Karpas-422 (cell line): ENCODE results near the gene RSPO1. TPM values are rescaled to one million over a fixed set of nuclear protein-coding genes. Genes with fewer than 3 reads are reported as not detected.
A peak's percentile ranks its signal among the peaks of the same experiment; 100 is the strongest.
"Not testable (repeated sequence)": the region's sequence is repeated elsewhere in the genome, so short reads cannot be mapped to it uniquely, and the experiment has no call there.

Source experiments
- DNase-seq: peaks from one replicate; pipeline ENCODE4 v3.0.0-alpha.2; 2015
- H2AFZ ChIP-seq: fragments of 200-600 bp; sonication (generic); 2 replicates; pipeline ENCODE4 v1.6.1; 2014; ENCODE audit warnings: antibody characterized with exemption, low read length, mixed read lengths
- H3K27ac ChIP-seq: fragments of 200-600 bp; sonication (generic); 2 replicates; pipeline ENCODE4 v1.5.1; 2014; ENCODE audit warnings: mild to moderate bottlenecking, low read length, moderate library complexity
- H3K27me3 ChIP-seq: fragments of 200-600 bp; sonication (generic); 2 replicates; pipeline ENCODE4 v1.6.1; 2014; ENCODE audit warnings: low read length, mixed read lengths
- H3K36me3 ChIP-seq: fragments of 200-600 bp; sonication (generic); 2 replicates; pipeline ENCODE4 v1.6.1; 2014; ENCODE audit warnings: low read length, mixed read lengths; ENCODE audit not compliant: insufficient read depth
- H3K4me1 ChIP-seq: fragments of 200-600 bp; sonication (generic); 2 replicates; pipeline ENCODE4 v1.6.1; 2014; ENCODE audit warnings: mild to moderate bottlenecking, low read length, mixed read lengths
- H3K4me2 ChIP-seq: fragments of 200-600 bp; sonication (generic); 2 replicates; pipeline ENCODE4 v1.6.1; 2014; ENCODE audit warnings: low read length, low read depth, mild to moderate bottlenecking; ENCODE audit not compliant: poor library complexity, severe bottlenecking
- H3K4me3 ChIP-seq: fragments of 200-600 bp; sonication (generic); 2 replicates; pipeline ENCODE4 v1.5.1; 2014; ENCODE audit warnings: mild to moderate bottlenecking, antibody characterized with exemption, low read length, mixed read lengths
- H3K79me2 ChIP-seq: fragments of 200-600 bp; sonication (generic); 2 replicates; pipeline ENCODE4 v1.6.1; 2014; ENCODE audit warnings: mild to moderate bottlenecking, low read length, mixed read lengths
- H3K9ac ChIP-seq: fragments of 200-600 bp; sonication (generic); 2 replicates; pipeline ENCODE4 v1.6.0; 2014; ENCODE audit warnings: low read length
- H3K9me2 ChIP-seq: fragments of 200-600 bp; sonication (generic), shearing (Covaris generic); replicated peaks from 2 replicates; pipeline ENCODE4 v1.6.0; 2014; ENCODE audit warnings: mild to moderate bottlenecking, low read length, moderate library complexity; ENCODE audit not compliant: insufficient read depth
- H3K9me3 ChIP-seq: fragments of 300-700, 200-600 bp; sonication (generic); 2 replicates; pipeline ENCODE4 v1.6.1; 2014; ENCODE audit warnings: low read length, mixed read lengths
- H4K20me1 ChIP-seq: fragments of 200-600 bp; sonication (generic); 2 replicates; pipeline ENCODE4 v1.6.1; 2014; ENCODE audit warnings: mild to moderate bottlenecking, antibody characterized with exemption, low read length, low read depth; ENCODE audit not compliant: insufficient read depth
- total RNA-seq: library from RNA; depleted of rRNA; stranded (reverse); fragments of >200 nt; shearing (Covaris generic); gene quantifications from 2 replicates; pipeline ENCODE4 v1.2.3, GENCODE V29; 2014; ENCODE audit warnings: low replicate concordance

RSPO1 gene
- total RNA-seq, 1 experiment from 2014 or later, result not detected

DNA sequence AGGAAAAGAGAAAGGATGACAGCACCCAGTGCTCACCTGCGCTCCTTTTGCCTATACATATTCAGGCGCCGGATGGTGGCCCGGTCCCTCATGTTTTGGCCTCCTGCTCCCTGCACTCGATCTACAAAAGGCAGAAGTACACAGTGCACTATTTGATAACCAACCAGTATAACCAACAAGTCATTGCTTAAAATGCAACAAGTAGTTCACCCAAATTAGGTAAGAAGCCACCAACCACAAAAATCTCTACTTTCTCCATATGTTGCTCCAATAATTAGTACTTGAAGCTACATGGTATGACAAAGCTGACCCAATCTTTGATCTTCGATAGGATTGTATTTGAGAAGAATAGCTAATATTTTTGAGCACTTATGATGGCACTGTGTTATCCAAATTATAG, 41.0 kb downstream of the RSPO1 start:
- Histone ChIP-seq H3K9me3 (no peaks in the 10 kb centered on the region), H3K27me3 (no peaks in the 10 kb centered on the region), H3K4me1 (peaks cover 19% of the 10 kb centered on the region), H3K79me2 (peaks cover 58% of the 10 kb centered on the region), H3K36me3 (peaks cover 37% of the 10 kb centered on the region; the same call in 1 of the 2 replicates), H3K4me2 (peak overlapping the region; percentile 89), H3K9ac (no peak overlapping the region), H2AFZ (no peak overlapping the region), H3K9me2 (no peaks in the 10 kb centered on the region), H4K20me1 (peaks cover 29% of the 10 kb centered on the region), H3K4me3 (0 out of 2 replicates have a peak overlapping the region, but pooled peaks have one; percentile 94), H3K27ac (no peak overlapping the region)
- no peak for DNase-seq

DNA sequence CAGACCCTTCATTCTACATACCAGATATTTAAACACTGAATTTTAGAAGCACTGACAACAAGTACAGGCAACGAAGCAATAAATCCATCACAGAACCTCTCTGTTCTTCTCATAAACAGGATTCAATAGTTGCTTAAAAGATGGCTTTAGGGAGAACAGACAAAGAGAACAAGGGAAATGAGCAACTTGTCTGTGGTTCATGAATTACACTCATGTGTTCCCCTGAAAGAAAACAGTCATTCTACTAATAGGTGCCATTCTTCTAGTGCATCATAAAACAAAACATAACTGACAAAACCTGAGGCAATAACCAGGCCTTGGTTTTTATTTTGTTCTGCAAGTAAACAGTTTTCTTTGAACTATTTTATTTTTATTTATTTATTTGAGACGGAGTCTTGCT, 45.8 kb downstream of the RSPO1 start:
- Histone ChIP-seq H3K4me2 (no peak overlapping the region), H2AFZ (no peak overlapping the region), H3K27ac (no peak overlapping the region), H3K27me3 (no peaks in the 10 kb centered on the region), H3K4me3 (no peak overlapping the region), H3K79me2 (peaks cover 56% of the 10 kb centered on the region), H3K9me3 (no peaks in the 10 kb centered on the region), H3K4me1 (peaks cover 1% of the 10 kb centered on the region; the same call in 1 of the 2 replicates), H3K9ac (no peak overlapping the region), H3K9me2 (no peaks in the 10 kb centered on the region), H3K36me3 (peaks cover 68% of the 10 kb centered on the region; the same call in 1 of the 2 replicates), H4K20me1 (peaks cover 14% of the 10 kb centered on the region)
- DNase-seq, result no peak

DNA sequence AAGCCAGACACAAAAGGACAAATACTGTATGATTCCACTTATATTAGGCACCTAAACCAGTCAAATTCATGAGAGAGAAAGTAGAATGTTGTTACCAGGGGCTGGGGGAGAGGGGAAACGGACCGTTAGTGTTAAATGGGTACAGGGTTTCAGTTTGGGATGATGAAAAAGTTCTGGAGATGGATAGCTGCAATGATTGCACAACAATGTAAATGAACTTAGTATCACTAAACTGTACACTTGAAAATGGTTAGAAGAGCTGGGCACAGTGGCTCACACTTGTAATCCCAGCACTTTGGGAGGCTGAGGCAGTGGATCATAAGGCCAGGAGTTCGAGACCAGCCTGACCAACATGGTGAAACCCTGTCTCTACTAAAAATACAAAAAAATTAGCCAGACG, 50.1 kb downstream of the RSPO1 start:
- not testable (repeated sequence) for H3K4me2 ChIP-seq, H3K27ac ChIP-seq, H3K9me3 ChIP-seq, H3K9me2 ChIP-seq, H4K20me1 ChIP-seq, DNase-seq, H3K4me3 ChIP-seq, H3K4me1 ChIP-seq, H3K27me3 ChIP-seq, H3K9ac ChIP-seq, H2AFZ ChIP-seq
- Histone ChIP-seq H3K36me3 (peaks cover 69% of the 10 kb centered on the region), H3K79me2 (peaks cover 38% of the 10 kb centered on the region)

DNA sequence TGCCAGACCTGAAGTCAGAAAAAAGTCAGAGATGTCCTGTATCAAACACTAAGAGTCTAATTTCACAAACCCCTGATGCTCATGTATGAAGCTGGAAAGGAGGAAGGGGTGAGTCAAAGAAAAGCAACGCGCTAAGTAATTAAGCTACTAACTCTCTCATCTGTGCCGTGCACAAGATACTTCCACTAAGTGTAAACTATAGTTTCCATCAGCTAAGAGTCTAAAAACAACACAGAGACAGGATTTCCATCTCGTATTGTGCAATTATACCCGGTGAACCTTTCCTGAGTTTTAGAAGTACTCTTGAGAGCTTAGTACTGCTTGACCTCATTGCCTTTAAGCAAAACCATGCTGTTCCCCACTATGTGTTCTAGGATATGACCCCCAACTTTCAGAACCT, 59.0 kb downstream of the RSPO1 start:
- Histone ChIP-seq H3K4me3 (no peak overlapping the region), H3K36me3 (peaks cover 71% of the 10 kb centered on the region), H3K9me3 (no peaks in the 10 kb centered on the region), H4K20me1 (0 out of 2 replicates have a peak, but pooled peaks cover 5% of the 10 kb centered on the region), H3K4me2 (no peak overlapping the region), H3K27ac (no peak overlapping the region), H3K9me2 (no peaks in the 10 kb centered on the region), H3K4me1 (no peaks in the 10 kb centered on the region), H3K9ac (no peak overlapping the region), H3K79me2 (peaks cover 12% of the 10 kb centered on the region; the same call in 1 of the 2 replicates), H3K27me3 (no peaks in the 10 kb centered on the region), H2AFZ (no peak overlapping the region)
- DNase-seq, result no peak

DNA sequence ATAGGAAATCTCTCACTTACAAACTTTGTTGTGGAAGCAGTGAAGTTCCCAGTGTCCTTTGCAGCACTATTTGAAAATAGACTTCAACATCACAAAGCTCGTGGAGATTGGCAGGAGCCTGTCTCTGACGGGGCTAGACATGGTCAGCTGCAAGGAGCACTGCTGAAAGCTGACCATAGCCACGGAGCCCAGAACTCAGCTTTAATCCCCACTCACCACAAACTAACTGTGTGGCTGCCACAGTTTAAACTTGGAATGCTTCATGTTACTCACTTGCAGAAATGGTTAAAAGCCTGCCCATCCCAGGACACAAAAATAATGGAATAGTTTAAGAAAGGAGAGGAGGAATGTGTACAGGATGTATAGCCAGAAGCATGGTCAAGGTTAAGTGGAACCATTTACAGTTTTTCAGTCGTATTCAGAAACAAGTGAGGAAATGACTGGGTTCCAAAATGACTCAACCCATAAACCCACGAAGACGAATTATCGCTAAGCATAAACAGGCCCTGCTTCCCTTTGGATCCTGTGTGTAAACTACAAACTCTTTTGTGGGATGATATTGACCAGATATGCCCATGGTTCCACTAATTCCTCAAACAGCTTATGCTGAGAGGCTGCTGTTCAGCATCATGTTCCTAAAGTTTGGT, 59.7 kb downstream of the RSPO1 start:
- Histone ChIP-seq H3K9me3 (no peaks in the 10 kb centered on the region), H3K9me2 (no peaks in the 10 kb centered on the region), H4K20me1 (0 out of 2 replicates have a peak, but pooled peaks cover 5% of the 10 kb centered on the region), H3K27me3 (no peaks in the 10 kb centered on the region), H3K4me1 (no peaks in the 10 kb centered on the region), H3K27ac (no peak overlapping the region), H2AFZ (no peak overlapping the region), H3K36me3 (peaks cover 68% of the 10 kb centered on the region), H3K4me2 (no peak overlapping the region), H3K9ac (no peak overlapping the region), H3K79me2 (0 out of 2 replicates have a peak, but pooled peaks cover 5% of the 10 kb centered on the region), H3K4me3 (no peak overlapping the region)
- no peak for DNase-seq

DNA sequence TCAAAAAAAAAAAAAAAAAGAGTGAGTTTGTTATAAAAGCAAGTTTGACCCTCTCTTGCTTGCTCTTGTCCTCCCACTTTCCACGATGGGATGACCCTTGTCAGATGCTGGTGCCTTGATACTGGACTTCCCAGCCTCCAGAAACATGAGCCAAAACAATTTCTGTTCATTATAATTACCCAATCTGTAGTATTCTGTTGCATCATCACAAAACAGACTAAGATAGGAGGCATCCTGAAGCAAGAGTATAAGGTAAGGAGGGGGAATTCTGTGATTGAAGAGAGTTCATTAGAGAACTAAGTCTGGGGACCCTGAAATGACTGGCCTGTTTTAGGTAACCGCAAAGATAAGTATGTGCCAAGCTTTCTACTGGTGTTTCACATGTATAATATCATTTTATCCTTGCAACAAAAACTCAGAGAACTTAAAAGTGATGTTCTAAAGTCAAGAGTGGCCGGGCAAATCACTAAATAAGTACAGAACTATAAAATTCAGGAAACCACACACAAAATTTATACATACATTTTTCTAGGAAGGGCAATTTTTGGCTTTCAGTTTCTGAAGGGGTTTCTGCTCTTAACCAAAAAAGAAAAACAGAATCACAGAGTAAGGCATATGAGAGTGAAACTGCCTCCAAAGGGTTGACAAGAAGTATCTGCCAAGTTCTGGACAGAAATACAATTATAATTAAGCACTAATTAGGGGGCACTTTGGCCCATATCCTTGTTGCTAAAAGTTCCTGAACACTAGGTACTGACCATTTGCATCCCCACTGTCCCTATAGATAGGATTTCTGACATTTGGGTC, 64.0 kb downstream of the RSPO1 start:
- H3K4me3 ChIP-seq, result no peak overlapping the region
- 0 out of 2 replicates have a peak, but pooled peaks cover 2% of the 10 kb centered on the region for H3K79me2 ChIP-seq
- H3K4me2 ChIP-seq, result no peak overlapping the region
- H3K36me3 ChIP-seq, result peaks cover 86% of the 10 kb centered on the region
- no peak overlapping the region for H2AFZ ChIP-seq
- no peak for DNase-seq
- no peaks in the 10 kb centered on the region for H4K20me1 ChIP-seq
- H3K9me3 ChIP-seq, result no peaks in the 10 kb centered on the region
- H3K9ac ChIP-seq, result no peak overlapping the region
- no peaks in the 10 kb centered on the region for H3K27me3 ChIP-seq
- H3K4me1 ChIP-seq, result no peaks in the 10 kb centered on the region
- H3K9me2 ChIP-seq, result no peaks in the 10 kb centered on the region
- H3K27ac ChIP-seq, result no peak overlapping the region

DNA sequence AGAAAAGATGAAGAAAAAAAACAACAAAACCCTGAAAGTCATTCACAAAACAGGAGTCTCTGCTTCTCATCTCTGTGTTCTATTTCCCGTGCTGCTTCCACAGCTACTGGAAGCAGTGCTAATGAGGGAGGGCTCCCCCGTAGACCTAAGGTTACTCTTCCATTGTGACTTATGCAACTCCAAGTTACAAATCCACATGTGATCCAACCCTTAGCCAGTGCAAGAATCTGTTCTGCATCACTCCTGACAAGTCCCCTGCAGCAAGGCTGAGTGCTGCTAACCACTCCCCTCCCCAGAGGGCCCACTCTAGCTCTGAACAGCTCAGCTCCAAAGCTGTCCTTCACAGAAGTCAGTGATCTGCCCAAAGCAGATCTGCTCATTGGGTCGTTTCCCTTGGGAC, 67.7 kb downstream of the RSPO1 start:
- Histone ChIP-seq H3K4me2 (no peak overlapping the region), H3K9me3 (no peaks in the 10 kb centered on the region), H3K79me2 (no peaks in the 10 kb centered on the region), H3K36me3 (peaks cover 61% of the 10 kb centered on the region), H3K27ac (no peak overlapping the region), H3K9ac (no peak overlapping the region), H3K27me3 (no peaks in the 10 kb centered on the region), H3K4me3 (no peak overlapping the region), H2AFZ (no peak overlapping the region), H3K9me2 (no peaks in the 10 kb centered on the region), H3K4me1 (no peaks in the 10 kb centered on the region), H4K20me1 (no peaks in the 10 kb centered on the region)
- no peak for DNase-seq

DNA sequence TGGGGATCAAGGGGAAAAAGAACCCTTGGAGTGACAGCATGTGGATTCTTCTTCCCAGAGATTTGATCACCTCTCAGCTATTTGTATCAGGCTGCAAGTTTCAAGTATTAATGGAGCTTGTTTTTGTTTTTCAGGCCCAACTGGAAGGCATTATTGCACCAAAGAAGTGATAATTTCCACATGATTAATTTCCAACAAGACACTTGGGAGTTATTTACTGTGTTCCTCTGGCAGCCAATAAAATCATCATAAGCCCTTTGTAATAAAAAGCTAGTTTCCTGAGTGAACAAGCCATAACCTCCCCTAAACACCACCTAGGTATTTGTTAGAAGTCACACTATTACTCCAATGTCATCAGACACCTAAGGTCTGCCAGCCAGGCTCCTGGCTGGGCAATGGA, 69.8 kb downstream of the RSPO1 start:
- Histone ChIP-seq H3K4me1 (no peaks in the 10 kb centered on the region), H3K4me2 (no peak overlapping the region), H3K9me3 (no peaks in the 10 kb centered on the region), H3K4me3 (no peak overlapping the region), H3K9me2 (no peaks in the 10 kb centered on the region), H2AFZ (no peak overlapping the region), H4K20me1 (no peaks in the 10 kb centered on the region), H3K79me2 (no peaks in the 10 kb centered on the region), H3K9ac (no peak overlapping the region), H3K36me3 (peaks cover 45% of the 10 kb centered on the region), H3K27ac (no peak overlapping the region), H3K27me3 (no peaks in the 10 kb centered on the region)
- DNase-seq, result no peak
